Endothelial cell of umbilical vein (primary cell): ENCODE measurements around the gene FILIP1L. TPM values are rescaled to one million over a fixed set of nuclear protein-coding genes. Genes with fewer than 3 reads are reported as not detected.

Experiments used
- BruUV-seq: library from RNA; stranded (reverse); fragments of 400-500 nt; replicated peaks from 2 replicates; lab custom pipeline; 2021; lab: Mats Ljungman, UMichigan
- CTCF ChIA-PET: fragments of 300-600, 350-600 bp; sonication (Branson Sonifier 250); formaldehyde crosslinking; loops from one replicate; lab custom pipeline; 2021; ENCODE audit warnings: antibody characterized with exemption, inconsistent platforms; lab: Charles Lee
- POLR2A ChIA-PET: fragments of 300-600, 350-600 bp; sonication (Branson Sonifier 250); formaldehyde crosslinking; loops from one replicate; lab custom pipeline; 2021; ENCODE audit warnings: antibody characterized with exemption, inconsistent platforms; lab: Charles Lee
- DNase-seq: peaks from one replicate; pipeline ENCODE4 v3.0.0-alpha.2; 2011; ENCODE audit warnings: low read depth, low spot score
- FAIRE-seq: peaks from 2 replicates; lab custom pipeline; 2011; peaks lifted over from hg19 to GRCh38; lab: Jason Lieb, UNC
- H2AFZ ChIP-seq: 2 replicates; pipeline ENCODE4 v1.6.0; 2012; ENCODE audit warnings: low read depth, low read length, control low read depth, inconsistent platforms
- H3K27ac ChIP-seq: 2 replicates; pipeline ENCODE4 v1.5.1; 2011; ENCODE audit warnings: low read depth, mild to moderate bottlenecking, control low read depth, low read length, moderate library complexity; ENCODE audit not compliant: insufficient read depth
- H3K27me3 ChIP-seq, 2 experiments: 2 replicates each; pipeline versions ENCODE4 v1.6.0 to v1.6.1; 2011; ENCODE audit warnings: low read length in 2 of 2, mixed read lengths in 1 of 2; ENCODE audit not compliant: control insufficient read depth in 2 of 2, insufficient read depth in 2 of 2
- H3K36me3 ChIP-seq, 2 experiments: 2 replicates in 1 of 2; 3 replicates in 1 of 2; pipeline ENCODE4 v1.5.1; 2011; ENCODE audit warnings: low read length in 2 of 2, mild to moderate bottlenecking in 1 of 2, moderate library complexity in 1 of 2; ENCODE audit not compliant: control insufficient read depth in 2 of 2, insufficient read depth in 2 of 2; ENCODE audit errors: extremely low read depth in 1 of 2
- H3K4me1 ChIP-seq: 3 replicates; pipeline ENCODE4 v1.5.1; 2011; ENCODE audit warnings: mild to moderate bottlenecking, low read length; ENCODE audit not compliant: control insufficient read depth, insufficient read depth; ENCODE audit errors: extremely low read depth
- H3K4me2 ChIP-seq: 2 replicates; pipeline ENCODE4 v1.6.1; 2011; ENCODE audit warnings: low read length, control low read depth, mixed read lengths; ENCODE audit not compliant: insufficient read depth
- H3K4me3 ChIP-seq, 3 experiments: fragments of 200-600 bp in 1 of 3; sonication (generic), shearing (Covaris generic) in 1 of 3; replicated peaks in 1 of 3; 2 replicates each; pipeline ENCODE4 v1.5.1; 2011 to 2016; ENCODE audit warnings: control low read depth in 3 of 3, low read length in 3 of 3, mild to moderate bottlenecking in 2 of 3, inconsistent platforms in 1 of 3, low read depth in 1 of 3, moderate library complexity in 1 of 3; ENCODE audit not compliant: insufficient read depth in 1 of 3
- H3K79me2 ChIP-seq: 2 replicates; pipeline ENCODE4 v1.6.0; 2012; ENCODE audit warnings: low read length, inconsistent platforms; ENCODE audit not compliant: control insufficient read depth, insufficient read depth
- H3K9ac ChIP-seq: replicated peaks from 2 replicates; pipeline ENCODE3; 2011; ENCODE audit warnings: low read length, control low read depth; ENCODE audit not compliant: insufficient read depth; ENCODE audit errors: extremely low read depth
- H3K9me1 ChIP-seq: replicated peaks from 3 replicates; pipeline ENCODE4 v1.6.0; 2011; ENCODE audit warnings: mild to moderate bottlenecking, low read length; ENCODE audit not compliant: control insufficient read depth, insufficient read depth; ENCODE audit errors: extremely low read depth
- H3K9me3 ChIP-seq: replicated peaks from 2 replicates; pipeline ENCODE4 v1.5.1; 2012; ENCODE audit warnings: low read length, inconsistent platforms; ENCODE audit not compliant: control insufficient read depth, insufficient read depth
- H4K20me1 ChIP-seq: replicated peaks from 2 replicates; pipeline ENCODE3; 2011; ENCODE audit warnings: mild to moderate bottlenecking, low read length; ENCODE audit not compliant: control insufficient read depth, insufficient read depth; ENCODE audit errors: extremely low read depth
- EZH2 ChIP-seq: IDR thresholded peaks from 2 replicates; pipeline ENCODE4 v1.6.1; 2012; ENCODE audit warnings: borderline replicate concordance, low read depth, mild to moderate bottlenecking, moderate library complexity, low read length, inconsistent platforms; ENCODE audit not compliant: severe bottlenecking
- FOS ChIP-seq: IDR thresholded peaks from 2 replicates; pipeline ENCODE4 v1.6.1; 2011; ENCODE audit warnings: mild to moderate bottlenecking, low read length, moderate library complexity, borderline replicate concordance; ENCODE audit not compliant: insufficient read depth
- JUN ChIP-seq: IDR thresholded peaks from 2 replicates; pipeline ENCODE4 v1.6.1; 2011; ENCODE audit warnings: borderline replicate concordance, low read depth; ENCODE audit not compliant: insufficient read length, insufficient read depth
- MAX ChIP-seq: IDR thresholded peaks from 2 replicates; pipeline ENCODE4 v1.6.1; 2011; ENCODE audit not compliant: insufficient read depth, insufficient read length
- MYC ChIP-seq: IDR thresholded peaks from one replicate; pipeline ENCODE4 v1.6.1; 2011; ENCODE audit warnings: mild to moderate bottlenecking, low read depth, low read length
- POLR2AphosphoS5 ChIP-seq: IDR thresholded peaks from 2 replicates; pipeline ENCODE4 v1.6.1; 2012; ENCODE audit warnings: low read depth, mild to moderate bottlenecking, control low read depth, low read length, moderate library complexity; ENCODE audit not compliant: insufficient read depth
- dilution Hi-C: fragments of 300-500 bp; cut with MboI; formaldehyde crosslinking; loops from one replicate; pipeline ENCODE4 v1.15.0; 2019; ENCODE audit warnings: low sequenced_read_pairs; ENCODE audit not compliant: extremely low pct_ligation_motif_present
- intact Hi-C: fragments of 100-400 bp; cut with micrococcal nuclease; formaldehyde crosslinking; loops from one replicate; pipeline ENCODE4 v1.10.0; 2022
- polyA plus RNA-seq, 4 experiments: library from polyadenylated mRNA; depleted of rRNA in 3 of 4; stranded (reverse) in 3 of 4; unstranded in 1 of 4; fragments of >200 nt; gene quantifications; 2 replicates each; pipeline versions ENCODE4 v1.2.1 to v1.2.3, GENCODE V29; 2011 to 2012; ENCODE audit warnings: missing spikeins in 1 of 4
- total RNA-seq: library from RNA; stranded (reverse); gene quantifications from 2 replicates; pipeline ENCODE4 v1.2.3, GENCODE V29; 2021
- TF ChIP-seq, protein P1 (sequence below), 2 donors: IDR thresholded peaks; 1 replicate in 1 of 2; 2 replicates in 1 of 2; pipeline ENCODE4 v1.5.1; 2011; ENCODE audit warnings: low read length in 2 of 2, mild to moderate bottlenecking in 2 of 2, moderate library complexity in 2 of 2, control low read depth in 1 of 2, inconsistent platforms in 1 of 2, low read depth in 1 of 2; ENCODE audit not compliant: insufficient read depth in 1 of 2; ENCODE audit errors: extremely low read depth in 1 of 2

Gene FILIP1L
- total and polyA plus RNA-seq, 2 donors (not counting 3 experiments of a cell fraction or from before 2014, with no cell fraction given): 26.0 to 29.9 TPM

GRCh38 chr3:100104817-100105413 is 9.4 kb downstream of the FILIP1L start:
- Histone ChIP-seq H3K4me2 (no peak overlapping the region), H3K9me3 (no peaks in the 10 kb centered on the region), H3K36me3 (no peaks in the 10 kb centered on the region), H3K9me1 (no peaks in the 10 kb centered on the region), H2AFZ (no peak overlapping the region), H3K27me3 (no peaks in the 10 kb centered on the region), H3K4me1 (peaks cover 8% of the 10 kb centered on the region), H3K27ac (no peak overlapping the region), H3K79me2 (no peaks in the 10 kb centered on the region), H3K9ac (no peak overlapping the region), H4K20me1 (no peaks in the 10 kb centered on the region), H3K4me3 (no peak overlapping the region)
- intact Hi-C loops: no loop called here
- dilution Hi-C loops: no loop called here
- BruUV-seq: no TSS peak
- ChIA-PET CTCF (interaction anchor here (0.7 to 1.9 kb wide), 11 partner anchors 10 to 273 kb away, joined by 3 to 10 read pairs (median 4); partner anchors contain the start of gene TBC1D23), POLR2A (no interaction called here)
- DNase-seq: peak; percentile 47
- FAIRE-seq: no peak
- TF ChIP-seq FOS (no peak), MAX (no peak)

GRCh38 chr3:100104442-100104798 is 9.9 kb downstream of the FILIP1L start:
- no peak overlapping the region for H3K27ac ChIP-seq
- H3K36me3 ChIP-seq: no peaks in the 10 kb centered on the region
- H4K20me1 ChIP-seq: no peaks in the 10 kb centered on the region
- no peaks in the 10 kb centered on the region for H3K9me1 ChIP-seq
- no peak overlapping the region for H3K4me2 ChIP-seq
- POLR2A ChIA-PET: no interaction called here
- intact Hi-C loops: no loop called here
- BruUV-seq: no TSS peak
- CTCF ChIA-PET: interaction anchor here (0.7 to 1.9 kb wide), 6 partner anchors 9 to 272 kb away, joined by 3 to 6 read pairs (median 4); partner anchors contain the start of gene TBC1D23
- H3K4me1 ChIP-seq: peaks cover 8% of the 10 kb centered on the region
- FAIRE-seq (no peak), DNase-seq (no peak)
- H3K79me2 ChIP-seq: no peaks in the 10 kb centered on the region
- H3K4me3 ChIP-seq: no peak overlapping the region
- no peaks in the 10 kb centered on the region for H3K9me3 ChIP-seq
- dilution Hi-C loops: no loop called here
- H3K27me3 ChIP-seq: no peaks in the 10 kb centered on the region
- TF ChIP-seq POLR2AphosphoS5 (no peak), JUN (no peak), FOS (no peak), EZH2 (no peak), MYC (no peak)
- TF ChIP-seq, protein P1, sequence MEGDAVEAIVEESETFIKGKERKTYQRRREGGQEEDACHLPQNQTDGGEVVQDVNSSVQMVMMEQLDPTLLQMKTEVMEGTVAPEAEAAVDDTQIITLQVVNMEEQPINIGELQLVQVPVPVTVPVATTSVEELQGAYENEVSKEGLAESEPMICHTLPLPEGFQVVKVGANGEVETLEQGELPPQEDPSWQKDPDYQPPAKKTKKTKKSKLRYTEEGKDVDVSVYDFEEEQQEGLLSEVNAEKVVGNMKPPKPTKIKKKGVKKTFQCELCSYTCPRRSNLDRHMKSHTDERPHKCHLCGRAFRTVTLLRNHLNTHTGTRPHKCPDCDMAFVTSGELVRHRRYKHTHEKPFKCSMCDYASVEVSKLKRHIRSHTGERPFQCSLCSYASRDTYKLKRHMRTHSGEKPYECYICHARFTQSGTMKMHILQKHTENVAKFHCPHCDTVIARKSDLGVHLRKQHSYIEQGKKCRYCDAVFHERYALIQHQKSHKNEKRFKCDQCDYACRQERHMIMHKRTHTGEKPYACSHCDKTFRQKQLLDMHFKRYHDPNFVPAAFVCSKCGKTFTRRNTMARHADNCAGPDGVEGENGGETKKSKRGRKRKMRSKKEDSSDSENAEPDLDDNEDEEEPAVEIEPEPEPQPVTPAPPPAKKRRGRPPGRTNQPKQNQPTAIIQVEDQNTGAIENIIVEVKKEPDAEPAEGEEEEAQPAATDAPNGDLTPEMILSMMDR (IDR thresholded peaks at IDR 0.05; ENCODE audit: extremely low read depth in 1 of 2, insufficient read depth in 1 of 2, low read depth in 1 of 2, low read length in 2 of 2): no peak
- H2AFZ ChIP-seq: no peak overlapping the region
- H3K9ac ChIP-seq: no peak overlapping the region
